ENCODE data around the gene CDK19.
"Not testable (repeated sequence)": the region's sequence is repeated elsewhere in the genome, so short reads cannot be mapped to it uniquely, and the experiment has no call there.

CDK19 gene

DNA sequence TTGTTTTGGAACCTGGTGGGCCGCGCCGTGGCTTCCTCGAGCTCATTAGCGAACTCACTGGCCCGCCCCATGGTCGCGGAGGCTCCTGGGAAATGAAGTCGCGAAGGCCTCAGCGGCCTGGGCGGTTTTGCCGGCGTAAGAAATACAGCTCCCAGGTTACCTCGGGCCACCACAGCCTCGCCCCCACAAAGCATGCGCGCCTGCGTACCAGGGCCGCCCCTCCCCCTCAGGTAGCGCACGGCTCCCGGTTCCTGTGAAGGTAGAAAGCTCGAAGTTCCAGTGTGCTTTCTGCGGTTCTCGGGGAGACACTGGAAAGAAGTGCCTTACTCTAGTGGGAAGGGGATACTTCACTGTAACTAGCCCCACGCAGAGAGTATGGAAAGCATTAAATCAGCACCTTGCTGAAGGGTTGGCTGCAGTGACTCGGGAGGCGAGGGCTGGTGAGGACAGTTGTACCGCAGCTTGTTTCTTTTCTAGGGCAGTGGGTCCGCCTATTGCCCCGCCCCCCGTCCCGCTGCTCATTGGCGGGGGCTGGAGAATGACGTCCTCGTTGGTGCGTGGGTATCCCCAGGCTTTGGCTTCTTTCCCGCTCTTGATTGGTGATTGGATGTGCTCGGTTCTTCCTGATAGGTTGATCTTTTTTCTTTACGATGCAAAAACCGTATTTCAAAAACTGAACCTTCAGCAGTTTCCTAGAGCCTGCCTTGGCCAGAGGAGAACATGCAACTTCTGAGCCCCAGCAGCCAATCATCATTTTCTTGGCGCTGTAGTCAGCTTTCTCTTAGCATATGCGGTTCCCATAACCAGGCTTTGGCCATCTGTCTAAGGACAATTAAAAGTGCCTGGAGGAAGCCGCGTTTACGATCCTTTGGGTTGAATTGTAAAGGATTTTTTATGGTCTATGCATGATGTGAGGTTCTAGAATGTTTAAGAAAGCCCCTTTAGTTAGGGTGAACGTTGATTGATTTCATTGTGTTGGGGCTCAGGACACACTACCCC lies at the start of gene CDK19:
CDK19 (minus strand) TSS at position 59 of the 999 bp plus-strand sequence. CDS start 333 bp downstream, outside the sequence.
- in situ Hi-C loops (cut with HindIII; ENCODE audit: low sequenced_read_pairs), result loop anchor here (5.0 to 10.0 kb wide), 2 partner anchors 59 to 278 kb away; partner anchors contain the start of gene AMD1

DNA sequence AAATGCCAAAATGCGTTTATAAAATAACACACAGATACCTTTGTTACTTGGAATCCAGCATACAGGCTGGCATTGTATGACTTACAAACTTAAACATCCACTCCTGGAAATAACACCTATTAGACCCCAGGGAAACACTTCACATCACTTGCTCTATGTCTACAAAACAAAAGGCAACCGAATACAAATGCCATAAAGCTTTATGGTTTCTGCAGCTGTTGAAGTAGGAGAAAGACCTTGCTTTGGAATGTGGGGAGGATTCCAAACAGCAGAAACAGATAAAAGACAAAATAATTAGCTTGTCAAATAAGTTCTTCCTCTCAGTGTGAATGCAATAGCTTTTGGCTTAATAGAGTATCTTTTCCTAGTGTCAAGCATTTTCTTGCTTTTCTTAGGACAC lies 49.6 kb upstream of the CDK19 start:
- in situ Hi-C loops (cut with HindIII; ENCODE audit: low sequenced_read_pairs), result loop anchor here (10.0 kb wide), 1 partner anchor 190 kb away; no protein-coding TSS in a partner anchor

DNA sequence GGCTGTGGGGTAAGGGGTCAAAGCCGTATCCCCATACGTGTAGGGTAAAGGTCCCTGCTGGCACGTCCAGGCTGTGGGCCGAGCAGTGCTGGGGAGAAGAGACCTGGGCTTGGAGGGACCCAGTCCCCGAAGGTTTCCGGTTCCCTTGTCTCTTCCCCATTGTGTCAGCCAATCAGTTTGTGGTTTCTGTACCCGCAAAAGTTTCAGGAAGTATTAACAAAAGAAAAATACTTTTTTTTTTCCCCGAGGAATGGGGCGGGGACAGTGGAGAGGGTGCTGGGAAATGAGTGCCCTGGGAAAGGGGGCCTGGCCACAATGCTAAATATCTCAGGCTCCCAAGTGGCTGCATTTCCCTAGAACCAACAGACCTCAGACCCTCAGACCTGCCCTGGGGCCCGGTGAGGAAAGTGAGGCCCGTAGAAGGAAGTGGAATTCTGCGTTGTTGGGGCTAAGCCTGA lies 44.1 kb upstream of the CDK19 start:
- in situ Hi-C loops (cut with HindIII; ENCODE audit: low sequenced_read_pairs), result no loop called here

DNA sequence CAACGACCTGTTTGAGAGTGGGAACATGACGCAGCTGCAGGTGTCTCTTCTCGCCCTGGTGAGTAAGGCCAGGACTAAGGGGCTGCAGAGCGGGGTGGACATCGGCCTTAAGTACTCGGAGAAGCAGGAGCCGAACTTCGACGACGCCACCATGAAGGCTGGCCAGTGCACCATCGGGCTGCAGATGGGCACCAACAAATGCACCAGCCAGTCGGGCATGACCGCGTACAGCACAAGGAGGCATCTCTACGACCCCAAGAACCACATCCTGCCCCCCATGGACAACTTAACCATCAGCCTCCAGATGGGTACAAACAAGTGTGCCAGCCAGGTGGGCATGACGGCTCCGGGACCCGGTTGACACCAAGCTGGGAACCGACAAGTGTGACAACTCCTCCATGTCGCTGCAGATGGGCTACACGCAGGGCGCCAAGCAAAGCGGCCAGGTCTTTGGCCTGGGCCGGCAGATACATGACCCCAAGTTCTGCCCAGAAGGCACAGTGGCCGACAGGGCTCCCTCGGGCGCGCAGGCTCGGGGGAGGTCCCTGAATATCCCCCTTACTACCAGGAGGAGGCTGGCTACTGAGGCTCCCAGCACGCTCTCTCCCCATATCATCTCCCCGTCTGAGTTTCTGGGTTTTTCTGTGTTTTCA lies 43.4 kb upstream of the CDK19 start:
- in situ Hi-C loops (cut with HindIII; ENCODE audit: low sequenced_read_pairs), result no loop called here

DNA sequence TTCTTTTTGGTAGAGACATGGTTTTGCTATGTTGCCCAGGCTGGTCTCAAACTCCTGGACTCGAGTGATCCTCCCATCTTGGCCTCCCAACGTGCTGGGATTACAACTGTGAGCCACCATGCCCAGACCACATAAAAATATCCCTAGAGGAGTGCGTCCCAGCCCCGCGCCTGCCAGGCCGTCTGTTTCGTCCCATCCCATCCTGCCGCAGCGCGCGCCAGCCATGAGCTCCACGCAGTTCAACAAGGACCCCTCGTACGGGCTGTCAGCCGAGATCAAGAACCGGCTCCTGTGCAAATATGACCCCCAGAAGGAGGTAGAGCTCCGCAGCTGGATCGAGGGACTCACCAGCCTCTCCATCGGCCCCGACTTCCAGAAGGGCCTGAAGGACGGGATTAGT lies 42.7 kb upstream of the CDK19 start:
- in situ Hi-C loops (cut with HindIII; ENCODE audit: low sequenced_read_pairs), result no loop called here

DNA sequence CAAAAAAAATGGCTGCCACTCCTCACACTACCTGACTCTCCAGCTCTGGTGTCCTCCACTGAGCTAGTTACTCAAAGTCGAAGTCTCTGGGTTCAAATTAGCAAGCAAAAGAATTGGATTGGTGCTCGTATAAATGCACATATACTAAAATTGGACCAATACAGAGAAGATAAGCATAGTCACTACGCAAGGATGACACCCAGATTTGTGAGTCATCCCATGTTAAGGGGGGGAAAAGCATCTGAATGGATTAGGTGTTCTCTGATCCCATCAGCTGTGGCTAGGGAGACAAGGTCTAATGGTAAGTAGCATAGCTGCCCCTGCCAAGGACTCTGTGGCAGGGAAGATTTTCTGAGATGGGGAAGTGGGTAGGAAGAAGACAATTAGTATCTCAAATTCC lies 41.0 kb upstream of the CDK19 start:
- in situ Hi-C loops (cut with HindIII; ENCODE audit: low sequenced_read_pairs), result no loop called here

DNA sequence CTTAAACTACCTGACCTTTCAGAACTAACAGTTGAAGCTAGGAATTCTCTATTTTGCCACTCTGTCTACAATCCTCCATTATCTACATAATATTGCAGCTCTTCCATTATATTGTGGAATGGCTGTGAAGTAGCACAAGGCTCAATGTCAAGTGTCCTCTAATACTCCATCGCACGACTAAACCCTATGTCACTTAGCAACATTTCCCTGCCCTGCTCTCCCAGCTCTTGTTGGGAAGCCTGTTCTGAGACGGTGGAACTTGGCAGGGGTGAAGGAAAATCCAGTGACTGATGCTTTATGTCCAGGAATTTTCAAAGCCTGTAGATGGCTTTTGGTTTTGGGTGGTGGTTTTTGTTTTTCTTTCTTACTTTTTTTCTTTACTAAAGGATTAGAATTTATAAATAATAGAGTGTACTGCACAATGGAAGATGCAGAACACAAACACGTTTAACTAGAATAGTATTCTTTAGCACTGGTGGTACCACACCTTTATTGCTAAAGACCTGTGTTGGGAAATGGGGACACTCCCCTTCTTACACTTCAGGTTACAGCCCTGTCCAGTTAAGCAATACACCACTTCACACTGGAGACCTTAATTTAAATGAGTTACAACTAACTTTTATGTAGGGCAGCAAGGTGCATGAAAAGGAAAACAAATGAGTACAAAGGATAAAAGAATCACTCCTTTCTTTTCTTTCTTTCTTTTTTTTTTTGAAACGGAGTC lies 38.6 kb upstream of the CDK19 start:
- in situ Hi-C loops (cut with HindIII; ENCODE audit: low sequenced_read_pairs), result no loop called here

DNA sequence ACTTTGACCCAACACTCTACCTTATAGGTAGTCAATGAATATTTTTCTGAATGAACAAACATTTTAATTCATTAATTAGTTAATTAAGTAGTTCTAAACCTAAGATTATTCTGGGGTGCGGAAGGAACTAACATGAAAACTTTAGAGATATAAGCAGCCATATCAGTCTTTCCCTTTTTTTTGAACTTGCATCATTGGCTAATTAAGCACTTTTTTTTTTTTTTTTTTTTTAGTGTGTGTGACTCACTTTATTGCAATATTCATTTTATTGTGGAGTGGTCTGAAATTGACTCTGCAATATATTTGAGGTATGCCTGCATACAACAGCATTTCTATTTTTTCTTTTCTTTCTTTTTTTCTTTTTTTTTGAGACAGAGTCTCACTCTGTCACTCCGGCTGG lies 37.5 kb upstream of the CDK19 start:
- in situ Hi-C loops (cut with HindIII; ENCODE audit: low sequenced_read_pairs), result no loop called here

DNA sequence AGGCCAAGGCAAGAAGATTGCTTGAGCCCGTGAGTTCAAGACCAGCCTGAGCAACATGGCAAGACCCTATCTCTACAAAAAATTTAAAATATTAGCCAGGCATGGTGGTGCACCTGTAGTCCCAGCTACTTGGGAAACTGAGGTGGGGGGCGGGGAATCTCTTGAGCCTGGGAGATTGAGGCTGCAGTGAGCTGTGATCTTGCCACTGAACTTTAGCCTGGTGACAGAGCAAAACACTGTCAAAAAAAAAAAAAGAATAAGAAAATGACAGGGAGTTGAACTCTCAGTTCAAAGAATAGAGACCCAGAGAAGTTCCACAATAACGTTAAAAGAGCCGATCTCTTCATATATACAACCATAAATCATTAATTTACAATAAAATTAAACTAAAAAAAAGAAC lies 34.5 kb upstream of the CDK19 start:
- in situ Hi-C loops (cut with HindIII; ENCODE audit: low sequenced_read_pairs), result no loop called here

DNA sequence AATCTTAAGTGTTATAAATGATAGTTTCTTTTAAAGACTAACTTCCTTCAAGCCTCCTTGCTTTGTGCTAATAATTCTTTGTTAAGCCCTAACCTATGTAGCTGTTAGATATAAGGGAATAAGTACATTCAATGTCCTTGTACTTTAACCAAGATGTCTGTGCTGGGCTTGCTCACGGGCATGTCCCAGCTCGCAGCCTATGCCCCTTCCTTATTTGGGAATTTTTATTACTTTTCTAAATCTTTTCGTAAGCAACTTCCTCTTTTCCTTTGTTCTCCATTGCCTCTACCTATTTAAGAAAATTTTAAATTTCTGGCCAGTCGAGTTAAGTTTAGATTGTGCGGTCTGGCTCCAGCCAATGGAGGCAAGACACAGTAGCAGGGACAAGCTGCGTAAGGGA lies 26.0 kb upstream of the CDK19 start:
- in situ Hi-C loops (cut with HindIII; ENCODE audit: low sequenced_read_pairs), result no loop called here

DNA sequence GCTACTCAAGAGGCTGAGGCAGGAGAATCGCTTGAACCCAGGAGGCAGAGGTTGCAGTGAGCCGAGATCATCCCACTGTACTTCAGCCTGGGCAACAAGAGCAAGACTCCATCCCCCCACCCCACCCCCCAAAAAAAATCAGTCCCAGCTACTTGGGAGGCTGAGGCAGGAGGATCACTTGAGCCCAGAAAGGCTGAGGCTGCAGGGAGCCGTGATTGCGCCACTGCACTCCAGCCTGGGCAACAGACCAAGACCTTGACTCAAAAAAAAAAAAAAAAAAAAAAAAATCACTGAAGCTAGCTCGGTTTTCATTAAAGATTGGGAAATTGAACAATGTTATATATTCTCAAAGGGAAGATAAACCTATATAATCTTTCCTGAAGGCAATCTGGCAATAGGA lies 20.5 kb upstream of the CDK19 start:
- in situ Hi-C loops (cut with HindIII; ENCODE audit: low sequenced_read_pairs), result not testable (repeated sequence)

DNA sequence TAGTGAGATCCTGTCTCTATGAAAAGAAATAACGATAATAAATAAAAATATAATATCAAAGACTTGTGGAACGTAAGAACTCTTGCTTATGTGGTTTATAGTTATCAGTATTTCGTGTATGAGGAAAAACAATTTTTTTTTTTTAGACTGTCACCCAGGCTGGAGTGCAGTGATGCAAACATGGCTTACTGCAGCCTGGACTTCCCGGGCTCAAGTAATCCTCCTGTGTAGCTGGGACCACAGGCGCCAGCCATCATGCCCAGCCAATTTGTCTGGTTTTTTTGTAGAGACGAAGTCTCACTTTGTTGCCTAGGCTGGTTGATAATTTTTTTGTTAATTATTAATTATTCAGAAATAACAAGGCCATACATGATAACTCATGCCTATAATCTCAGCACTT lies 18.6 kb upstream of the CDK19 start:
- in situ Hi-C loops (cut with HindIII; ENCODE audit: low sequenced_read_pairs), result no loop called here

DNA sequence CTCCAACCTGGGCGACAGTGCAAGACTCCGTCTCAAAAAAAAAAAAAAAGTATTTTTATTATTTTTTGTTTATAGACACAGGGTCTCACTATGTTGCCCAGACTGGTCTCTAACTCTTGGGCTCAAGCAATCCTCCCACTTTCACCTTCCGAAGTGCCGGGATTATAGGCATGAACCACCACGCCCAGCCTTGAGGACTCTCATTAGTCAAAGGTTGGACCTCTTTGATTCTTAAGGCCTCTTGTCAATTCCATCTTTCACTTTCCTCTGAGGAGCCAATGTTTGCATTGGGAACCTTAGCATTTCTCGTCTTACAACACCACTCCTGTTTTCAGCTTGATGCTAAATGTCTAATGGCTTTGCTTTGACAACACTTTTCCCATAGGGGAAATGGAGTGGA lies 16.1 kb upstream of the CDK19 start:
- in situ Hi-C loops (cut with HindIII; ENCODE audit: low sequenced_read_pairs), result no loop called here

DNA sequence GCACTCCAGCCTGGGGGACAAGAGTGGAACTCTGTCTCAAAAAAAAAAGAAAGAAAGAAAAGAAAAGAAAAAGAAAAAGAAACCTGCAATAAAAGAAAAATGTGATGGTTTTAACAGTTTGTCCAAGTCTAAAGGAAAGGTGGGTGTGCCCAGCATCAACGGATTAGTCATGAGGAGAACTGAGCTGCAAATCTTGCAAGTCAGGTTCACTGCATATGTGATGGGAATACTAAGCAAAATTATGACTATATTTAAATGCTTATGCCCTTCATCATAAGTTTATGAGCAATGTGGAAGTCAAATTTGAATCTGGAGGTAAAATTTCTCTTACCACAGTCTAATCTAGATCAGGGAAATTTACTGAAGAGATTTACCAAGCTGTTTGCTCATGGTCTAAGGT lies 13.1 kb upstream of the CDK19 start:
- in situ Hi-C loops (cut with HindIII; ENCODE audit: low sequenced_read_pairs), result no loop called here

DNA sequence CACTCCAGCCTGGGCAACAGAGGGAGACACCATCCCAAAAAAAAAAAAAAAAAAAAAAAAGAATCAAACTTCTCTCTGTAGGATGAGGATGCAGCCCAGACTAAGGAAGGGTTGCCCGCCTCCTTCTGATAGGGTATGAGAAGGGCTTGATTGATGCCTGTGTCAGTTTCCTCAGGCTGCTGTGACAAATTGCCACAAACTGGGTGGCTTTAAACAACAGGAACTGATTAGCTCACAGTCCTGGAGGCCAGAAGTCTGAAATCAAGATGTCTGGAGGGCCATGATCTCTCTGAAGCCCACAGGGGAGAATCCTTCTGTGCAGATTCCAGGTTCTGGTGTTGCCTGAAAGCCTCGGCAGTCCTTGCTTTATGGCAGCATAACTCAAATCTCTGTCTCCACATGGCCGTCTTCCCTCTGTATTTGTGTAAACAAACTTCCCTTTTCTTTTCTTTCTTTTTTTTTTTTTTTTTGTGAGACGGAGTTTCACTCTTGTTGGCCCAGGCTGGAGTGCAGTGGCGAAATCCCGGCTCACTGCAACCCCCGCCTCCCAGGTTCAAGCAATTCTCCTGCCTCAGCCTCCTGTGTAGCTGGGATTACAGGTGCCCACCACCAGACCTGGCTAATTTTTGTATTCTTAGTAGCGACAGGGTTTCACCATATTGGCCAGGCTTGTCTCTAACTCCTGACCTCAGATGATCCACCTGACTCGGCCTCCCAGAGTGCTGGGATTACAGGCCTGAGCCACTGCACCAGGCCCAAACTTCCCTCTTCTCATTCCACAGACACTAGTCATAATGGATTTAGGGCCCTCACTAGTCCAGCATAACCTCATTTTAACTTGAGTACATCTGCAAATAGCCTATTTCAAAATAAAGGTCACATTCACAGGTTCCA lies 11.2 kb upstream of the CDK19 start:
- in situ Hi-C loops (cut with HindIII; ENCODE audit: low sequenced_read_pairs), result no loop called here

DNA sequence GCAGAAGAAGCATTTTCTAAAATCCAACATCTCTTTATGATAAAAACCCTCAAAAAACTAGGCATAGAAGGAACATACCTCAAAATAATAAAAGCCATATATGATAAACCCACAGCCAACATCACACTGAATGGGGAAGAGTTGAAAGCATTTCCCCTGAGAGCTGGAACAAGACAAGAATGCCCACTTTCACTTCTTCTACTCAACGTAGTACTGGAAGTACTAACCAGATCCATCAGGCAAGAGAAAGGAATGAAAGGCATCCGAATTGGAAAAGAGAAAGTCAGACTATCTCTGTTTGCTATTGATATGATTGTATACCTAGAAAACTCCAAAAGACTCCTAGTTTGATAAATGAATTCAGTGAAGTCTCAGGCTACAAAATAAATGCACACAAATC lies 7.9 kb upstream of the CDK19 start:
- in situ Hi-C loops (cut with HindIII; ENCODE audit: low sequenced_read_pairs), result no loop called here

DNA sequence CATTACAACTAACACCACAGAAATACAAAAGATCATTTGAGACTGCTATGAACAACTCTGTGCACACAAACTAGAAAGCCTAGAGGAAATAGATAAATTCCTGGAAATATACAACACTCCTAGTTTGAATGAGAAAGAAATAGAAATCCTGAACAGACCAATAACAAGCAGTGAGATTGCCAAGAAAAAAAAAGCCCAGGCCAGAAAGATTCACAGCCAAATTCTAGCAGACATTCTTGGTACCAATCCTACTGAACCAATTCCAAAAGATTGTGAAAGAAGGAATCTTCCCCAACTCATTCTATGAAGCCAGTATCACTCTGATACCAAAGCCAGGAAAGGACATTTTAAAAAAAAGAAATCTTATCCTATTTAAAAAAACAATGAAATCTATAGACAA lies 7.0 kb upstream of the CDK19 start:
- in situ Hi-C loops (cut with HindIII; ENCODE audit: low sequenced_read_pairs), result no loop called here

DNA sequence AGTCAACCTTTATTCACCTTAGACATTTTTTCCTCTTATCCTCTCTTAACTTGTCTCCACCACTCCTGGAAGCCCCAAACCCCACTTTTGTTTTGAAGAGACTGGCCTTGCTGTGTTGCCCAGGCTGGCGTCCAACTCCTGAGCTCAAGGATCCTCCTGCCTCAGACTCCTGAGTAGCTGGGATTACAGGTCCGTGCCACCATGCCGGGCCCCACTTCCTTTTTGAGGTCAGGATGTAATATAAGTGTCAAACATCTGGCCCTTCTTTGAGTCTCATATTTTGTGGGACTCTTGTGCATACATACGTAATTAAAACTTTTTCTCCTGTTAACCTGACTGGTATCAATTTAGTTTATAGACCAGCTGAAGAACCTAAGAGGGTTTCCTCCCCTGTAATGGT lies 1.4 kb upstream of the CDK19 start:
- in situ Hi-C loops (cut with HindIII; ENCODE audit: low sequenced_read_pairs), result loop anchor here (5.0 to 10.0 kb wide), 2 partner anchors 58 to 279 kb away; partner anchors contain the start of gene AMD1

DNA sequence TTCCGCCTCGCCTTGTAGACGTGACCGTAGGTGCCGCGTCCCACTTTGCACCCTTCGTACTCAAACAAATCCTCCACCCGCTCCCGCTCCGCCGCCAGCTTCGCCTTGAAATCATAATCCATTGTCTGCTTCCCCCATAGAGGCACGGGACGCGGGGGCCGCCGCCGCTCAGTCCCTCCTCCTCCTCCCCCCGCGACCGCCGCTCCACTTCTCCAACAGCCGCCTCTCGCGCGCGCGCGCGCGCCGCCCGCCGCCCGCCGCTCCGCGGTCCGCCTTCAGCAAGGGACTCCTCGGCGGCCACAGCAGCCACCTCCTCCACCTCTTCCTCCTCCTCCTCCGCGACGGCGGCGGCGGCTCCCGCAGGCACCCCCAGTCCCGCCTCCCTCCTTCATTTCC lies 256 bp downstream of the CDK19 start:
- in situ Hi-C loops (cut with HindIII; ENCODE audit: low sequenced_read_pairs), result loop anchor here (5.0 to 10.0 kb wide), 2 partner anchors 60 to 278 kb away; partner anchors contain the start of gene AMD1
